HG03439 (cell line): Measurements from ENCODE around the gene VEZT.
"Not testable (repeated sequence)": the region's sequence is repeated elsewhere in the genome, so short reads cannot be mapped to it uniquely, and the experiment has no call there.

Experiments used
- ATAC-seq: cut with Tn5 transposase; IDR thresholded peaks from one replicate; pipeline ENCODE4 v1.9.1; 2021; ENCODE audit warnings: mild to moderate bottlenecking, moderate library complexity; ENCODE audit not compliant: unreplicated experiment

The VEZT gene

DNA sequence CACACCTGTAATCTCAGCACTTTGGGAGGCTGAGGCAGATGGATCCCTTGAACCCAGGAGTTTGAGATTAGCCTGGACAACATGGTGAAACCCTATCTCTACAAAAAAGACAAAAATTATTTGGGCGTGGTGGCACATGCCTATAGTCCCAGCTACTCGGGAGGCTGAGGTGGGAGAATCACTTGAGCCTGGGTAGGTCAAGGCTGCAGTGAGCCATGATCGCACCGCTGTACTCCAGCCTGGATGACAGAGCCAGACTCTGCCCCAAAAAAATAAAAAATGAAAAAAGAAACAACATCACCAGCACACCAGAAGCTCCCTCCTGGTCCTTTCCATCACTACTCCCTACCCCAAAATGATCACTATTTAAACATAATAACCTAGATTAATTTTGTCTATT is 2.6 kb downstream of the VEZT start:
- ATAC-seq, result no peak

DNA sequence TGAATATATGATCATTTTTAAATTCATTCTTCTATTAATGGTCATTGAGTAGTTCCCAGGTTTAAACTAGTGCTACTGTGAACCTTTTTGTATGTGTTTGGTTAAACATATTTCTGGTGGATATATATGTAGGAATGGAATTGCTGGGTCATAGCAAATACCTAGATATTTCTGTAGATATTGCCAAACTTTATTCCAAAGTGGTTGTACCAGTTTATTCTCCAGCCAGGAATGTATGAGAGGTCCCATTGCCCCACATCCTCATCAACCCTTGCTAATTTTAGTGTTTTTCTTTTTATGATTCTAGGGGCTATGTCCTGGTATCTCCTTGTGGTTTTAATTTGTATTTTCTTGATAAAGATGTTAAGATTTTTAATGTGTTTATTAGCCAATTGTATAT is 3.1 kb downstream of the VEZT start:
- no peak for ATAC-seq

DNA sequence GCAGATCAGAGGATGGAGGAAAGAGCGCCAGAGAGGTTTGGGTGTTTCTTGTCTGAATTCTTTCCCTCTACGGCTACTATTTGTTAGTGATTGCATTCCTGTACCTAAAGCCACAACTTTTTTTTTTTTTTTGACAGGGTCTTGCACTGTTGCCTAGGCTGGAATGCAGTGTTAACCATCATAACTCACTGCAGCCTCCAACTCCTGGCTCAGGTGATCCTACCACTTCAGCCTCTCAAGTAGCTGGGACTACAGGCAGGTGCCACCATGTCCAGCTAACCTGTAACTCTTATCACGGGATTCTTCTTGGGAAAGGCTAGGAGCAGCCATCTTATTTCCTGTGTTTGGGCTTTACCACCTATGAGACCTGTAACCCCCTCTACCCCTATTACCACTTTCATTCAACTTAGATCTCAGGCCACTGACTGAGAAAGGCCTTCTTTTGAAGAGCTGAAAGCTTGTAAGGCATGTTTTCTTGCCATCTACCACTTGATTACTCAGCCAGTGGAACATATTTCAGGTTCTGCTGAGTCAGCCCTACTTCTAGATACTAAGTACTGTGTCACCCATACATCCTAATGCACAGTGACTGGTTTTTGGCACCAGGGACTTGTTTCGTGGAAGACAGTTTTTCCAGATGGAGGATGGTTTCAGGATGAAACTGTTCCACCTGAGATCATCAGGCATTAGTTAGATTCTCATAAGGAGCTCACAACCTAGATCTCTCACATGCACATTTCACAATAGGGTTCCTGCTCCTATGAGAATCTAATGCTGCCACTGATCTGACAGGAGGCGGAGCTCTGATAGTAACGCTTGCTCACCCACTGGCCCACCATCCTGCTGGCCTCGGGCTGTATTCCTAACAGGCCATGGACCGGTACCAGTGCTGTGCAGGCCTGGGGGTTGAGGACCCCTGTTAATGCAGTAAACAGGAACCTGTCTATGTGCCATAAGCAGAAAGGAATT is 6.9 kb downstream of the VEZT start:
- no peak for ATAC-seq

DNA sequence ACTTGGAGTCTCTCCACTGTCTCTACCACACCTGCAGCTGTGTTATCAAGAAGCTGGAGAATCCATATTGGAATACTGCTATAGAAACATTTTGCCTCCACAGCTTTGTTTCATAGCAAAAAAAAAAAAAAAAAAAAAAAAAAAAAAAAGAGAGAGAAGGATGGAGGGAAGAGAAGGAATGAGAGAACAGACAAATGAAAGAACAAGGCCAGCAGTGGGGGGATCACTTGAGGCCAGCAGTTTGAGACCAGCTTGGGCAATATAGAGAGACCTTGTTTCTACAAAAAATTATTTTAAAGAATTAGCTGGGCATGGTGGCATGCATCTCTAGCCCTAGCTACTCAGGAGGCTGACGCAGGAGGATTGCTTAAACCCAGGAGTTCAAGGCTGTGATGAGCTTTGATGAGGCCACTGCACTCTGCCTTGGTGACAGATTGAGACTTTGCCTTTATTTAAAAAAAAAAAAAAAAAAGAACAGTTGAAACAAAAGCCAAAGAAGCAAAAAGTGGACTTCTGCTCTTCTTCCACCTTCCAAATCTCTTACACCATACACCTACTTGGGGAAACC is 8.1 kb downstream of the VEZT start:
- no peak for ATAC-seq

DNA sequence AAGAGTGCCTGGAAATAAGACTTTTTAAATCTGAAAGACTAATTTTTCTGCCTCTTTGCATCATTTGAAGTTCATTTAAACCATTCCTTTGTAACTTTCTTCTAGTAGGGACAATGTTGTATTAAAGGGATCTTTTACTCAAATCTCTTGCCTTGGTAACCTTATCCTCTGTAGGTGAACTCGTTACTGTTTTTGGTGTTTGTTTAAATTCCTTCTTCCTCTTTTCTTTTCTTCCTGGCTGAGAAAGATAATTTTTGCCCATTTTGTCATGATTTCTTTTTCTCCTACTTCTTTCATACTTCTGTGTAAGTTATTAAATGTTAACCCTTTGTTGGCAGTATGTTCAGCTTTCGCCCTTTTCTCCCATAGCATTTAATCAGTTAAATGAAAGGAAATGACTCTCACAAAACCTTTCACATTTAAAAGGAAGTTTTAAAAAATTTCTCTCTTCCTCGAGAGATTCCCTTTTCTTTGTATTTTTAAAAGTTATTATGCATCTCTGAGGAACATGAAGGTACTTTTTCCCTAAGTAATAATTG is 10.3 kb downstream of the VEZT start:
- no peak for ATAC-seq

DNA sequence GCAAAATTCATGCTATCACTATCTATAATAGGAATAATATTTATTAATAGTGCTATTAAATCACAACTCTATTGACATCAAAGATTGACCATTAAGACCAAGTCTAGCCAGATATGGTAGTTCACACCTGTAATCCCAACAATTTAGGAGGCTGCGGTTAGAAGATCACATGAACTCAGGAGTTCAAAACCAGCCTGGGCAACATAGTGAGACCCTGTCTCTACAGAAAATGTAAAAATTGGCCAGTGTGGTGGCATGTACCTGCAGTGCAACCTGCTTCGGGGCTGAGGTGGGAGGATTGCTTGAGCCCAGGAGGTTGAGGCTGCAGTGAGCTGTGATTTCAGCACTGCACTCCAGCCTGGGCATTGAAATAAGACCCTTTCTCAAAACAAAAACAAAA is 11.0 kb downstream of the VEZT start:
- no peak for ATAC-seq

DNA sequence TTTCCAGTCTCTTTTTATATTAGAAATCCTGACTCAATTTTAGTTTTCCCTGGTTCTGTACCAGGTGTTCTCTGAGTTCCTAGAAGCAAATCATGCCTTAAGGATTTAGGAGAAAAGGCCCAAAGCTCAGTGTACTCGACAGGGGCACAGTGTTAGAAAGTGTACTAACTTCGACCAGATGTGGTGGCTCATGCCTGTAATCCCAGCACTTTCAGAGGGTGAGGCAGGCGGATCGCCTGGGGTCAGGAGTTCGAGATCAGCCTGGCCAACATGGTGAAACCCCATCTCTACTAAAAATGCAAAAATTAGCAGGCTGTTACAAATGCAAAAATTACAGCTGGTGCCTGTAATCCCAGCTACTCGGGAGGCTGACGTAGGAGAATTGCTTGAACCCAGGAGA is 12.0 kb downstream of the VEZT start:
- ATAC-seq, result no peak

DNA sequence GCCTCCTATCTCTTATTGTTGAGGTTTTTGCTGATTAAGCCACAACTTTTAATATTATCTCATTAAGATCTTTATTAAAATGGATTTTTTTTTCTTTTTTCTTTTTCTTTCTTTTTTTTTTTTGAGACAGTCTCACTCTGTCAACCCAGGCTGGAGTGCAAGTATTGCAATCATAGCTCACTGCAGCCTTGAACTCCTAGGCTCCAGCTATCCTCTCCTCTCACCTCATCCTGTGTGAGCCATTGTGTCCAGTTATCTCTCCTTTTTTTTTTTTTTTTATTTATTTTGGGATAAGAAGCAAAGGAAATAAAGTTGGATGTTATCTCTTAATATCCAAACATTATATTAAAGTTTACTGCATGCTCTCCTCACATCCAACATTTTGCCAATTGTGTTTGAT is 12.7 kb downstream of the VEZT start:
- ATAC-seq, result no peak

DNA sequence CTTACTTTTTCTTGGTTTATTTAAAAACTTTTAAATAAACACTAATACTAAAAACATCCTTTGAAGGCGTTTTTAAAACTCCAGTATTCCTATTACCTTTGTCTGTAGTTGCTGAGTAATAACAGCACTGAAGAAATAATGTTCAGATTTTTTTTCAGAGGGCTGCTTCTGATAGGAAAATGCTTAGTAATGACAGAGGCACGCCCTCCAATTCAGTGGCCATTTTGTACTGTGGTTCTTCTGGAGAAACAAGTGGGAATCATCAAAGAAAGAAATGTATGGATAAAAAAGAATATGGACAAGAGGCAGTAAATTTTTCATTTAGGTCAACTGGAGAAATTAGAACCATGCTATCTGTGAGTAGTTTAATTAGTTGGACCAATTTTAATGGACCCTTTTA is 13.6 kb downstream of the VEZT start:
- ATAC-seq, result no peak

DNA sequence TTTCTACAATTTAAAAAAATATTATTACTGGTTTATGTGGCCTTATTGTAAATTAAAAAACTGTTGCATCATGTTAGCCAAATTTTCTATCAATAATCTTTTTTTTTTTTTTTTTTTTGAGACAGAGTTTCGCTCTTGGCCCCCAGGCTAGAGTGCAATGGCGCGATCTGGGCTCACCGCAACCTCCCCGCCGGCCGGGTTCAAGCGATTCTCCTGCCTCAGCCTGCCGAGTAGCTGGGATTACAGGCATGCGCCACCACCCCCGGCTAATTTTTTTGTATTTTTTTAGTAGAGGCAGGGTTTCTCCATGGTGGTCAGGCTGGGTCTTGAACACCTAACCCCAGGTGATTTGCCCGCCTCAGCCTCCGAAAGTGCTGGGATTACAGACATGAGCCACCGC is 16.6 kb downstream of the VEZT start:
- not testable (repeated sequence) for ATAC-seq

DNA sequence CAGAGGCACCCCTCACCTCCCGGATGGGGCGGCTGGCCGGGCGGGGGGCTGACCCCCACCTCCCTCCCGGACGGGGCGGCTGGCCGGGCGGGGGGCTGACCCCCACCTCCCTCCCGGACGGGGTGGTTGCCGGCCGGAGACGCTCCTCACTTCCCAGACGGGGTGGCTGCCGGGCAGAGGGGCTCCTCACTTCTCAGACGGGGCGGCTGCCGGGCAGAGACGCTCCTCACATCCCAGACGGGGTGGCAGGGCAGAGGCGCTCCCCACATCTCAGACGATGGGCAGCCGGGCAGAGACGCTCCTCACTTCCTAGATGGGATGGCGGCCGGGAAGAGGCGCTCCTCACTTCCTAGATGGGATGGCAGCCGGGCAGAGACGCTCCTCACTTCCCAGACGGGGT is 18.0 kb downstream of the VEZT start:
- not testable (repeated sequence) for ATAC-seq

DNA sequence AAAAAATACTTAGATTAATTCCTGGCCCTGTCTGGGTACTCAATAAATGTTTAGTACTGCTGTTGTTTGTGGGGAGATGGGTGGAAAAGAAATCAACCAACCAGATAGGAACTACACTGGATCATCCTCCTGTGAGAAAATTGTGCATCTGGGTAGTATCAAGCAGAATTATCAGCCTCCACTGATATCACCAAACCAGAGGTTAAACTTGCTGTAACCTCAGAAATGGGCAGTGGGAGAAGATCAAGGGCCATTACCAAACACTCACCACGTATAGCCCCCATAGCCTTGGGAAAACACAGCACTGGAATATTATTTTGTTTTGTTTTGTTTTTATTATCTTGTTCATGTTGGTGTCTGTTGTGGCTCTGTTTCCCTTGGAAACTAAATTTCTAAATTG is 19.7 kb downstream of the VEZT start:
- no peak for ATAC-seq

DNA sequence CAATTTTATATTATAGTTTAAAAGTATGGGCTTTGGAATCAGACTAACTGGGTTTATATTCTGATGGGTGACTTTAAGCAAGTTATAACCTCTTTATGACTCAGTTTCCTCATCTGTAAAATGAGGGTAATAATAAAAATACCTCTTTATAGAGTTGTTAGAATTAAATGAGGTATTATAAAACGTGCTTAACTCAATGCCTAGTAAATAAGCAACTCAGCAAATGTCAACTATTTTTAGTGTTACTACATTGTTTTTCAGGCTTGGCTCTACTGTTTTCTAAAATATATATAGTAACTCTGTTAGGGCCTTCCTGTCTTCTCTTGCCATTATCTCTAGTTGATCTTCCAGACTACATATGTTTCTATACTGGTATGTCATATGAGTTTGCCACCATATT is 20.5 kb downstream of the VEZT start:
- no peak for ATAC-seq

DNA sequence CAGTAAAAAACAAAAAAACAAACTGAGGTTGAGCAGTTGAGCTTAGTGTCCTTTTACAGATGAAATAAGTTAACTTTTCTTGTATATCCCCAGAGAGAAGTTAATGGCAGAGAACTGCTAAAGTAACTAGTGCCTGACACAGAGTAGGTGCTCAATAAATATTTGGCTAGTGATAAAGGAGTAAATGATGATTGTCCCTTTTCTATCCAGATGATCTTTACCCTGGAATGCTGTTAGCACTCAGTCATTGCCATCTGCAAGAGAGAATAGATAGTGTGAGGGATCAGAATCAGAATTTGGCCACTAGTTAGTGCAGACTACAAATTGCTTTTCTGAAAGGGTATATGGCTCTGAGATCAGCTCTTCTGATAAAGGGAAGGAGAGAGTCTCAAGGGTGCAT is 21.6 kb downstream of the VEZT start:
- no peak for ATAC-seq

DNA sequence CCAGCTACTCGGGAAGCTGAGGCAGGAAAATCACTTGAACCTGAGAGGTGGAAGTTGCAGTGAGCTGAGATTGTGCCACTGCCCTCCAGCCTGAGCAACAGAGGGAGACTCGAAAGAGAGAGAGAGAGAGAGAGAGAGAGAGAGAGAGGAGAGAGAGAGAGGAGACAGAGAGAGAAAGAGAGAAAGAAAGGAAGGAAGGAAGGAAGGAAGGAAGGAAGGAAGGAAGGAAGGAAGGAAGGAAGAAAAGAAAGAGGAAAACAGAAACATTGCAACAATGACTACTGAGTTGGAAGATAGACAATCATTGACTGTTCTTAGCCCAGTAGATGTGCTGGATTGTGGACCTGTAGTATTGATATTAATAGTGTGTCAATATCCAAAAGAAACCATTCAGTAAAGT is 22.2 kb downstream of the VEZT start:
- ATAC-seq, result not testable (repeated sequence)

DNA sequence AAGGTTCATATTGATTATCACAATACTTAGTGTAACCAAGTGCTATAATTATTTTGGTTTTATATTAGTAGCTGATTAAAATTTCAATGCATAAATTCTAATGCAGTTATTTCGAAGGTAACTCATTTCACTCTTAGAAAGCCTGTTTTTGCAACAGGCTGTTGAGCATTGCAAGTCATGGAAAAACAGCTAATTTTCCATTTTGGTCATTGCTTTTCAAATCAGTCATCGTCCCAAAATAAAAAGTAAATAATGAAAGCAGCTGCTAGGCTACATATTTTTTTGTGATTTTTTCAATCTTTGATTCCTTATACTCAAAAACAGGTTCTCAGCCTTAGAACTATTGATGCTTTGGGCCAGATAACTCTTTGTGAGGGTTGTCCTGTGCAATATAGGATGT is 22.9 kb downstream of the VEZT start:
- ATAC-seq, result no peak

DNA sequence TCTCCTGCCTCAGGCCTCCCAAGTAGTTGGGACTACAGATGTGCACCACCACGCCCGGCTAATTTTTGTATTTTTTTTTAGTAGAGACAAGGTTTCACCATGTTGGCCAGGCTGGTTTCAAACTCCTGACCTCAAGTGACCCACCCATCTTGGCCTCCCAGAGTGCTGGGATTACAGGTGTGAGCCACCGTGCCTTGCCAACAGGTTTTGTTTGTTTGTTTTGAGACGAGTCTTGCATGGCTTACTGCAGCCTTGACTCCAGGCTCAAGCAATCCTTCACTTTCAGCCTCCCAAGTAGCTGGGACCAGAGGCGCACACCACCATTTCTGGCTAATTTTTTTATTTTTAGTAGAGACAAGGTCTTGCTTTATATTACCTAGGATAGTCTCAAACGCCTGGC is 23.5 kb downstream of the VEZT start:
- ATAC-seq, result not testable (repeated sequence)

DNA sequence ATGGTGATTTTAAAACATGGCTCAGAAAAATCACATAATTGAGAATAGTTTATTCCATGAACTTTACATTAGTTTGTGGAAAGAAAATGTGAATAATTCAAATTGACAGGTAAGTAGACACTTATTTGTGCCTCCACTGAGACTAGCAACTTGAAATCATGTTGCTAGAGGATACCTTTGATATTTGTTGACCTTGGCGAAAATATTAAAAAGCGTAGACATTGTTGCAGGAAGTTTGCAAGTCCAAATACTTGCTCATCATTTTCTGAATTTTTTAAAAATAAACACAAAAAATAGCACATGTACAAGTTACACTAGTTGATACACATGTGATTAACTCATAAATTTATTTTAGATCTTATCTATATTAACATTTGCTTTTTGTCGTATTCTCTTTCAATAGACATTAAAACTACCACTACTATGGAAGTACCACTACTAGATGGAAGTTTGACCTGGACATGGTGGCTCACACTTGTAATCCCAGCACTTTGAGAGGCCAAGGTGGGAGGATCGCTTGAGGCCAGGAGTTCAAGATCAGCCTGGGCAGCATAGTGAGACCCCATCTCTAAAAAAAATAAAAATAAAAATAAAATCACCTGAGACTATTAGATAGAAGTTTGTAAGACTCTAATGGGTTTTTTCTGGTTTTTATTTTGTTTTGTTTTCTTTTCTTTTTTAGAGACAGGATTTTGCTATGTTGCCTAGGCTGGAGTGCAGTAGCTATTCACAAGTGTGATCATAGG is 24.3 kb downstream of the VEZT start:
- no peak for ATAC-seq

DNA sequence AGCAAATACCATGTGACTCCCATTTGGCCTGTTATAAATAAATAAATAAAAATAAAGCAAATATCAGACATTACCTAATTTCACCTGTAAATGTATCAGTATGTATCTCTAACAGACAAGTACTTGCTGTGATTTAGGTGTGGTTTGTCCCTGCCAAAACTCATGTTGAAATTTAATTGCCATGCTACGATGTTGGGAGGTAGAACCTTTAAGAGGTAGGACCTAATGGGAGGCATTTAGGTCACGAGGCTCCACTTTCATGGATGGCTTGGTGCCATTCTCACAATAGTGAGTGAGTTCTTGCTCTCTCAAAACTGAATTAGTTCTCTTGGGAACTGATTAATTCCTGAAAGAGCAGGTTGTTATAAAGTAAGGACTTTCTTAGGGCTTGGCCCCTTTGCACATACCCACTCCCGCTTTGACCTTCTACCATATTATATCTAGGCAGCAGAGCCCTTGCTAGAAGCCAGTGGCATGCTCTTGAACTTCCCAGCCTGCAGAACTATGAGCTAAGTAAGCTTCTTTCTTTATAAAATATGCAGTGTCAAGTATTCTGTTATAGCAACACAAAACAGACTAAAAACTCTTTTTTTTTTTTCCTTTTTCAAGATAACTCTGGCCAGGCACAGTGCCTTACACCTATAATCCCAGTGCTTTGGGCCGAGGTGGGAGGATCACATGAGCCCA is 26.0 kb downstream of the VEZT start:
- ATAC-seq, result no peak

DNA sequence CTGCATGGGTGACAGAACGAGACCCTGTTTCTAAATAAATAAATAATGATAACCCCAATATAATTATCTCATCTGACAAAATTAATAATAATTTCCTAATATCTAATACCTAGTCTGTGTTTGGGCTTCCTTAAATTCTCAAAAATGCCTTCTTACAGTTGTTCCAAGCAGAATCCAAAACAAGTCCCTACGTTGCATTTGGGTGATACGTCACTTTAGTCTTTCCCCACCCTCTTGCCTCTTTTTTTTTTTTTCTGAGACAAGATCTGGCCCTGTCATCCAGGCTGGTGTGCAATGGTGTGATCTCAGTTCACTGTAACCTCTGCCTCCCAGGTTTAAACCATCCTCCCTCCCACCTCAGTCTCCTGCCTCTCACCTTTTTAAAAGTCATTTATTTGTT is 26.7 kb downstream of the VEZT start:
- no peak for ATAC-seq

DNA sequence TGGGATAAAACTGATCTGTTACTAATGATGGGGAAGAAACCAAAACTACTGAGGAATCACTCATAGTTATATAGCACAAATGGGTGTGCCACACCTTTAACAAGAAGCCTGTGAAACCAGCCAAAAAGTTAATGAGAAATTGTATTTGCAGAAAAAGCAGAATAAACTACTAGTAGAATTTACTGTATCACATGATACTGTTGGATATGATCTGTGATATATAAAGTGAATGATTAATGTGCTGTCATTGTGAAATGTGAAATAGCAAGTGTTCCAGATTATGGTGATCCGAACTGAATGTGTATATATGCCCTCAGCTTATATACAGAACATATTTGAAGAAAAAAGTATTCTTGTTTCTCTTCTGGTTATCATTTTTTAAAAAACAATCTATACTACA is 30.5 kb downstream of the VEZT start:
- ATAC-seq, result no peak
